A375 (cell line): Measurements from ENCODE around the gene TCF4. TPM values are rescaled to one million over a fixed set of nuclear protein-coding genes. Genes with fewer than 3 reads are reported as not detected.

Source experiments
- small RNA-seq: library from RNA; depleted of rRNA; stranded (forward); fragments of <200 nt; gene quantifications from one replicate; pipeline ENCODE3, GENCODE V24; 2014
- total RNA-seq: library from RNA; depleted of rRNA; stranded (reverse); fragments of >200 nt; shearing (Covaris generic); gene quantifications from 2 replicates; pipeline ENCODE4 v1.2.3, GENCODE V29; 2014; rRNA removed

TCF4 gene
- 12.8 and 17.5 TPM in 2 replicates for total RNA-seq

GRCh38 chr18:55588111-55588869, at the start of gene TCF4:
TSS of gene TCF4 (minus strand) at chr18:55588192. CDS start at chr18:55587116, 1,076 bp downstream.

Small RNA genes lying within 50 kb of the gene (small RNA-seq; reads per million reads assigned to genes)
- not detected for gene MIR4529
